ENCODE measurements around the gene MAN2A2.
"Not testable (repeated sequence)": the region's sequence is repeated elsewhere in the genome, so short reads cannot be mapped to it uniquely, and the experiment has no call there.

The MAN2A2 gene

DNA sequence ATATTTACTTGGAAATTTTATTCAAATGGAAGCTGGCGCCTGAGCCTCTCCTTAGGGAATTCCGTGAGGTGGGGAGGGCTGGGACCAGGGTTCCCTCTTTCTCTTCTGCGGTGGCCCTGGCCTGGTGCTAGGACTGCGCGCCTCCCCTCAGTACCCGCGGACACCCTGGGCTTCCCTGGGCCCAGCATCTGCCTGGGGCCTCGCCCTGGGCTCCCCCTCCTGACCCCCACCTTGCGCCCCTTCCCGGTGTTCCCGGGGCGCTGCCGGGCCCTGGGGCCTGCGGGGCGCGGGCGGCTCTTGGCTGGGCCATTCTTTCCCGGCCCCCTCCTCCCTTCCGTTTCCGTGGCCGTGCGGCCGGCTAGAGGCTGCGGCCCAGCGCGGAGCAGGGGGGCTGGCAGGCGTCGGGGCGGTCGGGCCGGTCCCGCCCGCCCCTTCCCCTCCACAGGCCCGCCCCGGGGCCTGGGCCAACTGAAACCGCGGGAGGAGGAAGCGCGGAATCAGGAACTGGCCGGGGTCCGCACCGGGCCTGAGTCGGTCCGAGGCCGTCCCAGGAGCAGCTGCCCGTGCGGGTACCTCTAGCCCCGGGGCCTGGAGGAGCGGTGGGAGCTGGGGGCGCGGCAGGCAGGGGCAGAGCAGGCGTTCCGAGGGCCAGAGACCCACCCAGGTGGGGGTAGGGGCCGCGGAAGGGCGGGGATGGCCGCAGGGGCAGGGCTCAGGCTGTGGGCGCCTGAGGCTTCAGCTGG, 19.0 kb upstream of the MAN2A2 start, which contains the start of gene FES:
Gene FES, plus strand, starts transcription at position 529 of the 743 bp plus-strand sequence. CDS start 542 bp downstream, outside the sequence.
- no peak for DNase-seq (ENCODE audit: low read depth)

DNA sequence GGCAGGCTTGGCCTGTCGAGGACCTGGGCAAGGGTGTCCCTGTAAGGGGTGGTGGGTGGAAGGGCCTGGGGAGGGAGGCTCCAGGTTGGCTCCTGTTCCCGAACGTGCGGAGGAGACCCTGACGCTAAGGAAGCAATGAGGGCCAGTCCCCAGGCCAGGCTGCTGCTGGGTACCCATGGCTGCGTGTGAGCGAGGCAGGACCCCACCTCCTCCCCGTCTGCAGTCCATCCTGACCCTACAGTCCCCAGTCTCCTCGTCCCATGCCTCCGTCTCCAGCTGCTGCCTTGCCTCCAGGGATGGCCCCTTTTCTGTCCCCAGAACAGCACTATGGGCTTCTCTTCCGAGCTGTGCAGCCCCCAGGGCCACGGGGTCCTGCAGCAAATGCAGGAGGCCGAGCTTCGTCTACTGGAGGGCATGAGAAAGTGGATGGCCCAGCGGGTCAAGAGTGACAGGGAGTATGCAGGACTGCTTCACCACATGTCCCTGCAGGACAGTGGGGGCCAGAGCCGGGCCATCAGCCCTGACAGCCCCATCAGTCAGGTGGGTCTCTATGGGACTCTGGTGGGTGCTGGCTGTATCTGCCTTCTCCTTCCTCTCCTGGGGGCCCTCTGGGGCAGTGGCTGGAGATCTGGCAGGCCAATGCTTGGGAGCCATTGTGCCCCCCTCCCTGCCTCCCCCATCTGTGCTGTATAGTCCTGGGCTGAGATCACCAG, 18.2 kb upstream of the MAN2A2 start:
- DNase-seq (ENCODE audit: low read depth): no peak

GRCh38 chr15:90885432-90886290, 17.4 kb upstream of the MAN2A2 start:
- DNase-seq (ENCODE audit: low read depth): no peak

DNA sequence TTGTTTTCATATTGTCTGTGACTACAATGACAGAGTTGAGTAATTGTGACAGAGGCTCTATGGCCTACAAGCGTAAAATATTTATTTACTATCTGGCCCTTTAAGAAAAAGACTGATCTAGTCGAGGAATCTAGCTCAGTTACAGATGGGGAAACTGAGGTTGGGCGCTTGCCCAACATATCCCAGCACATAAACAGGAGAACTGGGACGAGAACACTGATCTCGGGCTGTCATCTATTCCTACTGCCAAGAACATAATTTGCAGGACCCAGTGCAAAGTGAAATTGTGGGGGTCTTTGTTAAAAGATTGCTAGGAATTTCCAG, 16.8 kb upstream of the MAN2A2 start:
- DNase-seq (ENCODE audit: low read depth): no peak

DNA sequence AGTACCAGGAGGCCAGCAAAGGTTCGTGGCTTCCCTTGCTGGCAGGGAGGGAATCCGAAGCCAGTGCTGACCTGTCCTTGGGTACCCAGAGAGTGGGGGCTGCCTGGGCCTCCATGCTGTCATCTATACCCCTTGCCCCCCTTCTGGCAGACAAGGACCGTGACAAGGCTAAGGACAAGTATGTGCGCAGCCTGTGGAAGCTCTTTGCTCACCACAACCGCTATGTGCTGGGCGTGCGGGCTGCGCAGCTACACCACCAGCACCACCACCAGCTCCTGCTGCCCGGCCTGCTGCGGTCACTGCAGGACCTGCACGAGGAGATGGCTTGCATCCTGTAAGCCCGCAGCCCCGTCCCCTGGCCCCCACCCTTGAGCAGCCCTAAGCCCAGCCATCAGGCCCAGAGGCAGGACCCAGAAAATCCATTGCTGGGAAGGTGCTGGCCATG, 16.0 kb upstream of the MAN2A2 start:
- DNase-seq (ENCODE audit: low read depth): no peak

GRCh38 chr15:90889313-90889730, 13.8 kb upstream of the MAN2A2 start:
- DNase-seq (ENCODE audit: low read depth): no peak

DNA sequence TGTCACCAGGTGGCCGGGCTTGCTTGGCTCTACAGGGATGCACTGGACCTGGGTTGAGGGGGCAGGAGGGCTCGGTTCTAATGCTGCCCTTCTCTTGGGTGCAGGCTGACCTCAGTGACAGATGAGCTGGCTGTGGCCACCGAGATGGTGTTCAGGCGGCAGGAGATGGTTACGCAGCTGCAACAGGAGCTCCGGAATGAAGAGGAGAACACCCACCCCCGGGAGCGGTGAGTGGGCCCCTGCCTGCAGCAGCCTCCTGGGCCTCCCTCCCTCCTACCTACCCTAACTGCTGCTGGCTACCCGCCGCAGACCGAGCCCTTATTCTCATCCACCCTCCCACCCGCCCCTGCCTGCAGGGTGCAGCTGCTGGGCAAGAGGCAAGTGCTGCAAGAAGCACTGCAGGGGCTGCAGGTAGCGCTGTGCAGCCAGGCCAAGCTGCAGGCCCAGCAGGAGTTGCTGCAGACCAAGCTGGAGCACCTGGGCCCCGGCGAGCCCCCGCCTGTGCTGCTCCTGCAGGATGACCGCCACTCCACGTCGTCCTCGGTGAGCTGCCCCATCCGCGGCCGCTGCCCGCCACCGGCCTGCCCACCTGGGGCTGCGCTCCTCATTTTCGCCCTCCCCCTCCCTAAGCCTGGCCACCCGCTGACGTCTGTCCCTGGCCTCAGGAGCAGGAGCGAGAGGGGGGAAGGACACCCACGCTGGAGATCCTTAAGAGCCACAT, 13.2 kb upstream of the MAN2A2 start:
- DNase-seq (ENCODE audit: low read depth): no peak

- no peak for DNase-seq (ENCODE audit: low read depth)
Measured at GRCh38 chr15:90890839-90891238, 12.3 kb upstream of the MAN2A2 start.

DNA sequence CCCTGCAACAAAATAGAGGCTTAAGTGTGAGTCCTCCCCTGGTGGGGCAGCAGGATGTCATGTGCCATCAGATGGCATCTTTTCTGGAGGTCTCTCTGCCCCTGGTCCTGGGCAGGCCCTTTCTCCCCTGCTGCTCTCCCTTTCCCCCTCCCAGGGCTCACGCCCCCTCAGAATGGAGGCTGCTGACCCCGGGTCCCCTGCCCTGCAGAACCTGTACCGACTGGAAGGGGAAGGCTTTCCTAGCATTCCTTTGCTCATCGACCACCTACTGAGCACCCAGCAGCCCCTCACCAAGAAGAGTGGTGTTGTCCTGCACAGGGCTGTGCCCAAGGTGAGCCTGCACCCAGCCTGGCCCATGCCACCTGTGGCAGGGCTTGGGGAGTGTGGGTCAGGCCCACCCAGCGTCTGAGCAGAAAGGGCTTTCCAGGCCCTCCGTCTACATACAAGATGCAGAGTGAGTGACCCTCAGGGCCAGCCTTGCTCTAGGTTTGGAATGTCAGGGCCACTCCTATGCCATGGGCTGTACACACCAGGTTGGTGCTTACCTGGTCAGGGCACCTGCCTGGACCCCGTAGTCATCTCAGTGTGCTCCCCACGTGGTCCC, 11.7 kb upstream of the MAN2A2 start:
- no peak for DNase-seq (ENCODE audit: low read depth)

DNA sequence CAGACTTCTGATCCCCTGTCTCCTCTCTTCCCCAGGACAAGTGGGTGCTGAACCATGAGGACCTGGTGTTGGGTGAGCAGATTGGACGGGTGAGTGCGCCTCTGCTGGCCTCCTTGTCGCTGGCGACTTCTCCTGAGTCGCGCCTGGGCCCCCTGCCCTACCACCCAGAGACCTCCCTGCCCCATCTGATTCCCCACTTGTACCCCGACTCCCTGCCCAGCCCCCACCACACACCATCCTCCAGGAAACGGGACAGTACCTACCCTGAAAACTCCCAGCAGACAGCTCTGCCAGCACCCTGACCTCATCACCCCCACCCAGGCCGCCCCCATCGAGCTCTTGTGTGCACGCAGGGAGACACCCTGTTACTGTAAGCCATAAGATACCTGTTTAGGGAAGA, 11.1 kb upstream of the MAN2A2 start:
- DNase-seq (ENCODE audit: low read depth): no peak

DNA sequence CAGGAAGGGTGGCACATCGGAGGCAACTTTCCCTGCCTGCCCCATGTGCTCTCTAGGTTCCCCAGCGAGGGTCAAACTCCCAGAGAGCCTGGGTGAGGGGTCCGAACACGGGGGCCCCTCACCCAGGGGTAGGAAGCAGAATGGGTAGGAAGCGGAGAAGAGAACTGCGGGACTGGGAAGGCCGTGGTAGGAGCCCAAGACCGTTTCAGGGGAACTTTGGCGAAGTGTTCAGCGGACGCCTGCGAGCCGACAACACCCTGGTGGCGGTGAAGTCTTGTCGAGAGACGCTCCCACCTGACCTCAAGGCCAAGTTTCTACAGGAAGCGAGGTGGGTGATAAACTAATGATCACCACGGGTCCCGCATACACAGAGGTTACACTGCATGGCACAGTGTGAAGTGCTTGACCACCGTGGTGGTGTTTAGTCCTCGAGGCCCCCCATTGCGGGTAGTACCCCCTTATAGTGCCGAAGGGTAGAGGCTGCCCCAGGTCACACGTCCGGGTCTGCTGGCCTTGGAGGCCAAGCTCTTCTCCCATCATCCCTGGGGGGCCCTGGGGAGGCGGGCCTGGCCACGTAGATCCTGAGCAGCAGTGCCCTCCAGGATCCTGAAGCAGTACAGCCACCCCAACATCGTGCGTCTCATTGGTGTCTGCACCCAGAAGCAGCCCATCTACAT, 10.5 kb upstream of the MAN2A2 start:
- no peak for DNase-seq (ENCODE audit: low read depth)

- DNase-seq (ENCODE audit: low read depth): no peak
Measured at GRCh38 chr15:90893175-90894090, 9.7 kb upstream of the MAN2A2 start.

DNA sequence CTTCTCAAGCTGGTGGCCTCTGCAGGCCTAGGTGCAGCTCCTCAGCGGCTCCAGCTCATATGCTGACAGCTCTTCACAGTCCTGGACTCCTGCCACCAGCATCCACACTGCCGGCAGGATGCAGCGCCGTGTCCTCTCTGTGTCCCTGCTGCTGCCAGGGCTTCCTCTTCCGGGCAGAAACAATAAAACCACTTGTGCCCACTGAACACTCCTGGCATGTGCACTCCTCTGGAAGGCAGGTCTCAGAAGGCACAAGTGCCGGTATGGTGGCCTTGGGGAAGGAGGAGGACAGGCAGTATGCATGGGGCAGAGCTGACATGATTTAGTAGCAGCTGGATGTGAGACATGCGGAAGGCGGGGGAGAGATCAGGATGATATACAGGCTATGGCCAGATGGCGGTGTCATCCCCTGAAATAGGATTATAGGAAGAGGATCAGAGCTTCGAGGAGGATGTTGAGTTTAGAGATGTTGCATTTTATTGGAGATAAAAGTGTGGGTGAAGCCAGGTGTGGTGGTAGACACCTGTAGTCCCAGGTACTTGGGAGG, 7.5 kb upstream of the MAN2A2 start:
- no peak for DNase-seq (ENCODE audit: low read depth)

- DNase-seq (ENCODE audit: low read depth): not testable (repeated sequence)
Measured at GRCh38 chr15:90897131-90897655, 5.9 kb upstream of the MAN2A2 start.

DNA sequence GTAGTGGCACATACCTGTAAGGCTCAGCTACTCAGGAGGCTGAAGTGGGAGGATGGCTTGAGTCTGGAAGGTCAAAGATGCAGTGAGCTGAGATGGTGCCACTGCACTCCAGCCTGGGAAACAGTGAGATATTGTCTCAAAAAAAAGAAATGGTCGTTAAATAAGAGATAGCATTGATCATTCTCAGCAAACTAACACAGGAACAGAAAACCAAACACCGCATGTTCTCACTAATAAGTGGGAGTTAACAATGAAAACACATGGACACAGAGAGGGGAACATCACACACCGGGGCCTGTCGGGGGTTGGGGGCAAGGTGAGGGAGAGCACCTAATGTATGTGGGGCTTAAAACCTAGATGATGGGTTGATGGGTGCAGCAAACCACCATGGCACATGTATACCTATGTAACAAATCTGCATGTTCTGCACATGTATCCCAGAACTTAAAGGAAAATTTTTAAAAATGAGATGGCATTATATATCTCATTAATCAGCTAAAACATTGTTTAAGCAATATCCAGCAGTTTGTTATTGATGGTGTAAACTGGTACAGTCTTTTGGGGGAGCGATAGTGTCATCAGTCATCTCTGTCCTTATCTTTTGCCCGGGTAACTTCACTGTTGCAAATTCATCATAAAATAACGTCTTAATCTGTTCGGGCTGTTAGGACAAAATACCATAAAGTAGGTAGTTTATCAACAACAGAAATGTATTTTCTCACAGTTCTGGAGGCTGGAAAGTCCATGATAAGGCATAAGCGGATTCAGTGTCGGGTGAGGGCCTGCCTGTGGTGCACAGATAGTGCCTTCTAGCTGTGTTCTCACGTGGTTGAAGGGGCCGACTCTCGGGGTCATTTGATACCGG, 1.7 kb upstream of the MAN2A2 start:
- DNase-seq (ENCODE audit: low read depth): no peak

- DNase-seq (ENCODE audit: low read depth): peak; percentile 39
Measured at GRCh38 chr15:90902040-90902839, 862 bp upstream of the MAN2A2 start.

DNA sequence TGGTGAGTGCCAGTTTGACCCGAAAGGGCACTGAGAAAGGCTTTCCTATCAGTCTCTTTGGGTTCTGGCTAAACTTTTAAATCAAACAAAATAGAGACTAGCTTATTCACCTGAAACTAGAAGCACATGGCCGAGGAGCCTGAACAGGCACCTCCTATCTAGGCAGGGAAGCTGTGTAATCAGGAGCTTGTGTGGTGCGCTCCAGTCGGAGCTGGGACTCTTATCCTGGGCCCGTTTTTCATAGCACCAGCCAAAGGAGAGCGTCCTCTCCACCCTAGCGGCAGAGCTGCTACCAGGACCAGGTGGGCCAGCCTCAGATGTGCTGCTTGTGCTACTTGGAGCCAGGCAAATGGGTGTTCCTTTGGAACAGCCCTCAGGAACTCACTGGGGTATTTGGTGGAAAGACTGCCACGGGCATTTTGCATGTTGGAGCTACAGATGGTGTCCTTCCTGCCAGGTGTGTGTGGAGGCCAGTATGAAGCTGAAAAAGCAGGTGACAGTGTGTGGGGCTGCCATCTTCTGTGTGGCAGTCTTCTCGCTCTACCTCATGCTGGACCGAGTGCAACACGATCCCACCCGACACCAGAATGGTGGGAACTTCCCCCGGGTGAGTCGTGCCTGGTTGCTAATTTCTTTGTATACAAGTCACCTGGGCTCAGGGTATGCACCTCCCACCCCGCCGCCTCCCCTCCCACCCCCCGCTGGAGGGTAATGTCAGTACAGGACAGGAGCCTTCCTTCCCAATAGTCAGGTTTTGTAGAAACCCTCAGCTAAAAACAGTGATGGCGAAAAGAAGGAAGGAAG, 833 bp downstream of the MAN2A2 start:
- no peak for DNase-seq (ENCODE audit: low read depth)

Data from GM04503 (cell line).